Activated CD8-positive, alpha-beta memory T cell treated with anti-CD3 and anti-CD28 coated beads, Interleukin-2, amount 10 ng/mL, durations not matched to agents 7 days and 5 days (primary cell): Measurements from ENCODE around the gene NTN5. TPM values are rescaled to one million over a fixed set of nuclear protein-coding genes. Genes with fewer than 3 reads are reported as not detected.

Experiments used
- ATAC-seq: fragments of 150-1000 bp; cut with Tn5 transposase; one replicate; pipeline ENCODE4 v1.10.0; 2021; ENCODE audit warnings: moderate library complexity
- CTCF ChIA-PET: fragments of 350-600 bp; sonication (Branson Sonifier 250); formaldehyde crosslinking; loops from one replicate; lab custom pipeline; 2021; ENCODE audit warnings: antibody characterized with exemption; lab: Charles Lee
- DNase-seq: peaks from one replicate; pipeline ENCODE4 v3.0.0-alpha.2; 2020
- H3K27ac Mint-ChIP-seq: one replicate; pipeline ENCODE4 v1.8.0; 2021; ENCODE audit warnings: mild to moderate bottlenecking, mixed read lengths
- H3K27me3 Mint-ChIP-seq: one replicate; pipeline ENCODE4 v1.8.0; 2021; ENCODE audit warnings: mixed read lengths
- H3K36me3 Mint-ChIP-seq: one replicate; pipeline ENCODE4 v1.8.0; 2021; ENCODE audit warnings: mild to moderate bottlenecking, mixed read lengths
- H3K4me1 Mint-ChIP-seq: one replicate; pipeline ENCODE4 v1.8.0; 2021; ENCODE audit warnings: mixed read lengths
- H3K4me3 Mint-ChIP-seq: one replicate; pipeline ENCODE4 v1.8.0; 2021; ENCODE audit warnings: mild to moderate bottlenecking, moderate library complexity, mixed read lengths
- H3K9me3 Mint-ChIP-seq: one replicate; pipeline ENCODE4 v1.8.0; 2022; ENCODE audit warnings: low read depth, mixed read lengths
- total RNA-seq, 2 experiments: library from RNA; stranded (reverse); gene quantifications; one replicate each; pipeline ENCODE4 v1.2.3, GENCODE V29; 2021

Gene NTN5
- total RNA-seq, 2 experiments from 2014 or later, result 0.64 to 0.87 TPM

GRCh38 chr19:48625891-48626327 is 46.9 kb downstream of the NTN5 start:
- CTCF ChIA-PET, result interaction anchor here (0.6 kb wide), 1 partner anchor 56 kb away, joined by 3 read pairs; no protein-coding TSS in a partner anchor
- H3K4me3 Mint-ChIP-seq, result no peak overlapping the region
- H3K4me1 Mint-ChIP-seq, result peaks cover 51% of the 10 kb centered on the region
- no peaks in the 10 kb centered on the region for H3K9me3 Mint-ChIP-seq
- ATAC-seq (no peak), DNase-seq (no peak)
- H3K36me3 Mint-ChIP-seq, result peaks cover 22% of the 10 kb centered on the region
- no peaks in the 10 kb centered on the region for H3K27me3 Mint-ChIP-seq
- no peak overlapping the region for H3K27ac Mint-ChIP-seq

- no peak for DNase-seq
- Mint-ChIP-seq H3K27ac (peak overlapping the region; percentile 89), H3K27me3 (no peaks in the 10 kb centered on the region), H3K36me3 (peaks cover 22% of the 10 kb centered on the region), H3K4me1 (peaks cover 53% of the 10 kb centered on the region), H3K9me3 (no peaks in the 10 kb centered on the region), H3K4me3 (peak overlapping the region; percentile 75)
- no peak for ATAC-seq
- CTCF ChIA-PET, result interaction anchor here (1.7 kb wide), 1 partner anchor 8 kb away, joined by 5 read pairs; no protein-coding TSS in a partner anchor
Observed at GRCh38 chr19:48624791-48625723, 47.8 kb downstream of the NTN5 start.

GRCh38 chr19:48624067-48624594 is 48.7 kb downstream of the NTN5 start:
- Mint-ChIP-seq H3K27ac (peak overlapping the region; percentile 93), H3K4me3 (peak overlapping the region; percentile 75), H3K27me3 (no peaks in the 10 kb centered on the region), H3K36me3 (peaks cover 25% of the 10 kb centered on the region), H3K4me1 (peaks cover 60% of the 10 kb centered on the region), H3K9me3 (no peaks in the 10 kb centered on the region)
- CTCF ChIA-PET, result interaction anchor here (0.7 to 1.7 kb wide), 4 partner anchors 9 to 40 kb away, joined by 3 to 5 read pairs (median 4); partner anchors contain the start of gene CA11
- ATAC-seq (peak; percentile 87), DNase-seq (peak; percentile 99)

GRCh38 chr19:48623556-48624066 is 49.2 kb downstream of the NTN5 start:
- ATAC-seq (no peak), DNase-seq (no peak)
- peaks cover 26% of the 10 kb centered on the region for H3K36me3 Mint-ChIP-seq
- no peaks in the 10 kb centered on the region for H3K9me3 Mint-ChIP-seq
- peaks cover 58% of the 10 kb centered on the region for H3K4me1 Mint-ChIP-seq
- peak overlapping the region; percentile 75 for H3K4me3 Mint-ChIP-seq
- CTCF ChIA-PET, result interaction anchor here (0.7 to 1.7 kb wide), 4 partner anchors 9 to 39 kb away, joined by 3 to 5 read pairs (median 4); partner anchors contain the start of gene CA11
- H3K27me3 Mint-ChIP-seq, result no peaks in the 10 kb centered on the region
- peak overlapping the region; percentile 93 for H3K27ac Mint-ChIP-seq

GRCh38 chr19:48619692-48620585 is 52.9 kb downstream of the NTN5 start:
- Mint-ChIP-seq H3K9me3 (no peaks in the 10 kb centered on the region), H3K4me1 (peaks cover 56% of the 10 kb centered on the region), H3K4me3 (peak overlapping the region; percentile 98), H3K36me3 (peaks cover 56% of the 10 kb centered on the region), H3K27me3 (no peaks in the 10 kb centered on the region), H3K27ac (peak overlapping the region; percentile 99)
- DNase-seq (no peak), ATAC-seq (no peak)
- CTCF ChIA-PET, result interaction anchor here (1.0 to 1.5 kb wide), 5 partner anchors 8 to 127 kb away, joined by 3 to 5 read pairs (median 5); partner anchors contain the start of gene CA11

GRCh38 chr19:48618916-48619691 is 53.7 kb downstream of the NTN5 start, which contains the start of the genes RPL18 and SPHK2:
RPL18 (minus strand) TSS chr19:48619178; CDS start chr19:48619143, 35 bp downstream.
SPHK2 (plus strand) TSS chr19:48619506; CDS start chr19:48620515, 1,009 bp downstream.
- Mint-ChIP-seq H3K27me3 (no peaks in the 10 kb centered on the region), H3K27ac (peak within 1 kb of the TSS; percentile 99), H3K4me1 (peaks cover 51% of the 10 kb centered on the region), H3K9me3 (no peaks in the 10 kb centered on the region), H3K36me3 (peaks cover 59% of the 10 kb centered on the region), H3K4me3 (peak within 1 kb of the TSS; percentile 98)
- DNase-seq, result peak; percentile 98
- CTCF ChIA-PET, result interaction anchor here (1.0 to 1.5 kb wide), 5 partner anchors 9 to 126 kb away, joined by 3 to 5 read pairs (median 5); partner anchors contain the start of gene CA11
- ATAC-seq, result peak; percentile 79

GRCh38 chr19:48618278-48618915 is 54.4 kb downstream of the NTN5 start:
- no peak for DNase-seq
- Mint-ChIP-seq H3K27ac (peak overlapping the region; percentile 99), H3K9me3 (no peaks in the 10 kb centered on the region), H3K4me1 (peaks cover 45% of the 10 kb centered on the region), H3K27me3 (no peaks in the 10 kb centered on the region), H3K36me3 (peaks cover 53% of the 10 kb centered on the region), H3K4me3 (peak overlapping the region; percentile 98)
- no peak for ATAC-seq
- CTCF ChIA-PET, result interaction anchor here (1.2 to 2.6 kb wide), 6 partner anchors 10 to 125 kb away, joined by 3 to 12 read pairs (median 5); partner anchors contain the start of gene CA11

- peak overlapping the region; percentile 98 for H3K4me3 Mint-ChIP-seq
- peaks cover 49% of the 10 kb centered on the region for H3K36me3 Mint-ChIP-seq
- no peaks in the 10 kb centered on the region for H3K27me3 Mint-ChIP-seq
- no peak for ATAC-seq
- H3K9me3 Mint-ChIP-seq, result no peaks in the 10 kb centered on the region
- DNase-seq, result no peak
- peak overlapping the region; percentile 99 for H3K27ac Mint-ChIP-seq
- CTCF ChIA-PET, result interaction anchor here (0.7 to 2.6 kb wide), 6 partner anchors 9 to 357 kb away, joined by 3 to 12 read pairs (median 4); partner anchors contain the start of gene KDELR1
- peaks cover 41% of the 10 kb centered on the region for H3K4me1 Mint-ChIP-seq
Observed at GRCh38 chr19:48617146-48617937, 55.5 kb downstream of the NTN5 start.

- H3K4me1 Mint-ChIP-seq, result peaks cover 36% of the 10 kb centered on the region
- peak overlapping the region; percentile 99 for H3K27ac Mint-ChIP-seq
- H3K27me3 Mint-ChIP-seq, result no peaks in the 10 kb centered on the region
- H3K4me3 Mint-ChIP-seq, result peak overlapping the region; percentile 98
- H3K9me3 Mint-ChIP-seq, result no peaks in the 10 kb centered on the region
- peaks cover 45% of the 10 kb centered on the region for H3K36me3 Mint-ChIP-seq
- DNase-seq (no peak), ATAC-seq (no peak)
- CTCF ChIA-PET, result interaction anchor here (0.7 to 2.6 kb wide), 3 partner anchors 8 to 225 kb away, joined by 3 to 12 read pairs (median 9); partner anchors contain the start of gene KDELR1
Observed at GRCh38 chr19:48616491-48617056, 56.2 kb downstream of the NTN5 start.

GRCh38 chr19:48616041-48616436 is 56.8 kb downstream of the NTN5 start:
- H3K27ac Mint-ChIP-seq, result peak overlapping the region; percentile 99
- ATAC-seq (no peak), DNase-seq (no peak)
- CTCF ChIA-PET, result interaction anchor here (2.3 to 2.6 kb wide), 2 partner anchors 8 to 27 kb away, joined by 9 to 12 read pairs; no protein-coding TSS in a partner anchor
- H3K4me3 Mint-ChIP-seq, result peak overlapping the region; percentile 98
- H3K9me3 Mint-ChIP-seq, result no peaks in the 10 kb centered on the region
- H3K27me3 Mint-ChIP-seq, result no peaks in the 10 kb centered on the region
- peaks cover 42% of the 10 kb centered on the region for H3K36me3 Mint-ChIP-seq
- H3K4me1 Mint-ChIP-seq, result peaks cover 33% of the 10 kb centered on the region
